ENCODE measurements around the gene MORN4. TPM values are rescaled to one million over a fixed set of nuclear protein-coding genes. Genes with fewer than 3 reads are reported as not detected.

MORN4 gene
- total and polyA plus RNA-seq, 2 of the 13 experiments (the other 11 are each of a cell fraction or from before 2014, with no cell fraction given), result 3.4 to 9.1 TPM

GRCh38 chr10:97632949-97633884 lies at the start of gene MORN4 (continued):
- TF ChIP-seq MEIS1 (CRISPR knock-in tag; IDR thresholded peaks at IDR 0.05; ENCODE audit: borderline replicate concordance), result no peak; the same call in 1 of the 2 replicates
- no peak for TF ChIP-seq ZFP82 (CRISPR knock-in tag; IDR thresholded peaks at IDR 0.05; ENCODE audit: borderline replicate concordance)
- peak; percentile 80 for TF ChIP-seq HCFC1 (IDR thresholded peaks at IDR 0.05; ENCODE audit: low read depth, low read length)
- TF ChIP-seq TCF7L2 (IDR thresholded peaks at IDR 0.05; ENCODE audit: low read depth, low read length), result no peak
- no peak for TF ChIP-seq ZNF589 (CRISPR knock-in tag; conservative IDR thresholded peaks at IDR 0.05)
- no peak for TF ChIP-seq FOSL1 (CRISPR knock-in tag; IDR thresholded peaks at IDR 0.05; ENCODE audit: borderline replicate concordance)
- TF ChIP-seq, protein P1, sequence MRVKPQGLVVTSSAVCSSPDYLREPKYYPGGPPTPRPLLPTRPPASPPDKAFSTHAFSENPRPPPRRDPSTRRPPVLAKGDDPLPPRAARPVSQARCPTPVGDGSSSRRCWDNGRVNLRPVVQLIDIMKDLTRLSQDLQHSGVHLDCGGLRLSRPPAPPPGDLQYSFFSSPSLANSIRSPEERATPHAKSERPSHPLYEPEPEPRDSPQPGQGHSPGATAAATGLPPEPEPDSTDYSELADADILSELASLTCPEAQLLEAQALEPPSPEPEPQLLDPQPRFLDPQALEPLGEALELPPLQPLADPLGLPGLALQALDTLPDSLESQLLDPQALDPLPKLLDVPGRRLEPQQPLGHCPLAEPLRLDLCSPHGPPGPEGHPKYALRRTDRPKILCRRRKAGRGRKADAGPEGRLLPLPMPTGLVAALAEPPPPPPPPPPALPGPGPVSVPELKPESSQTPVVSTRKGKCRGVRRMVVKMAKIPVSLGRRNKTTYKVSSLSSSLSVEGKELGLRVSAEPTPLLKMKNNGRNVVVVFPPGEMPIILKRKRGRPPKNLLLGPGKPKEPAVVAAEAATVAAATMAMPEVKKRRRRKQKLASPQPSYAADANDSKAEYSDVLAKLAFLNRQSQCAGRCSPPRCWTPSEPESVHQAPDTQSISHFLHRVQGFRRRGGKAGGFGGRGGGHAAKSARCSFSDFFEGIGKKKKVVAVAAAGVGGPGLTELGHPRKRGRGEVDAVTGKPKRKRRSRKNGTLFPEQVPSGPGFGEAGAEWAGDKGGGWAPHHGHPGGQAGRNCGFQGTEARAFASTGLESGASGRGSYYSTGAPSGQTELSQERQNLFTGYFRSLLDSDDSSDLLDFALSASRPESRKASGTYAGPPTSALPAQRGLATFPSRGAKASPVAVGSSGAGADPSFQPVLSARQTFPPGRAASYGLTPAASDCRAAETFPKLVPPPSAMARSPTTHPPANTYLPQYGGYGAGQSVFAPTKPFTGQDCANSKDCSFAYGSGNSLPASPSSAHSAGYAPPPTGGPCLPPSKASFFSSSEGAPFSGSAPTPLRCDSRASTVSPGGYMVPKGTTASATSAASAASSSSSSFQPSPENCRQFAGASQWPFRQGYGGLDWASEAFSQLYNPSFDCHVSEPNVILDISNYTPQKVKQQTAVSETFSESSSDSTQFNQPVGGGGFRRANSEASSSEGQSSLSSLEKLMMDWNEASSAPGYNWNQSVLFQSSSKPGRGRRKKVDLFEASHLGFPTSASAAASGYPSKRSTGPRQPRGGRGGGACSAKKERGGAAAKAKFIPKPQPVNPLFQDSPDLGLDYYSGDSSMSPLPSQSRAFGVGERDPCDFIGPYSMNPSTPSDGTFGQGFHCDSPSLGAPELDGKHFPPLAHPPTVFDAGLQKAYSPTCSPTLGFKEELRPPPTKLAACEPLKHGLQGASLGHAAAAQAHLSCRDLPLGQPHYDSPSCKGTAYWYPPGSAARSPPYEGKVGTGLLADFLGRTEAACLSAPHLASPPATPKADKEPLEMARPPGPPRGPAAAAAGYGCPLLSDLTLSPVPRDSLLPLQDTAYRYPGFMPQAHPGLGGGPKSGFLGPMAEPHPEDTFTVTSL (CRISPR knock-in tag; IDR thresholded peaks at IDR 0.05; ENCODE audit: borderline replicate concordance), result 0 out of 2 replicates have a peak, but pooled peaks have one; percentile 29
- TF ChIP-seq ZNF570 (CRISPR knock-in tag; IDR thresholded peaks at IDR 0.05; ENCODE audit: borderline replicate concordance), result no peak
- TF ChIP-seq NR3C1 (CRISPR knock-in tag; IDR thresholded peaks at IDR 0.05), result no peak
- peak; percentile 20; the same call in 1 of the 2 replicates for TF ChIP-seq TFDP2 (CRISPR knock-in tag; IDR thresholded peaks at IDR 0.05)
- no peak for TF ChIP-seq PAWR (CRISPR knock-in tag; IDR thresholded peaks at IDR 0.05; ENCODE audit: borderline replicate concordance)
- peak; percentile 52; the same call in 1 of the 2 replicates for TF ChIP-seq ZNF552 (CRISPR knock-in tag; IDR thresholded peaks at IDR 0.05; ENCODE audit: borderline replicate concordance)
- TF ChIP-seq ZNF34 (CRISPR knock-in tag; IDR thresholded peaks at IDR 0.05; ENCODE audit: borderline replicate concordance), result no peak
- TF ChIP-seq, protein P2, sequence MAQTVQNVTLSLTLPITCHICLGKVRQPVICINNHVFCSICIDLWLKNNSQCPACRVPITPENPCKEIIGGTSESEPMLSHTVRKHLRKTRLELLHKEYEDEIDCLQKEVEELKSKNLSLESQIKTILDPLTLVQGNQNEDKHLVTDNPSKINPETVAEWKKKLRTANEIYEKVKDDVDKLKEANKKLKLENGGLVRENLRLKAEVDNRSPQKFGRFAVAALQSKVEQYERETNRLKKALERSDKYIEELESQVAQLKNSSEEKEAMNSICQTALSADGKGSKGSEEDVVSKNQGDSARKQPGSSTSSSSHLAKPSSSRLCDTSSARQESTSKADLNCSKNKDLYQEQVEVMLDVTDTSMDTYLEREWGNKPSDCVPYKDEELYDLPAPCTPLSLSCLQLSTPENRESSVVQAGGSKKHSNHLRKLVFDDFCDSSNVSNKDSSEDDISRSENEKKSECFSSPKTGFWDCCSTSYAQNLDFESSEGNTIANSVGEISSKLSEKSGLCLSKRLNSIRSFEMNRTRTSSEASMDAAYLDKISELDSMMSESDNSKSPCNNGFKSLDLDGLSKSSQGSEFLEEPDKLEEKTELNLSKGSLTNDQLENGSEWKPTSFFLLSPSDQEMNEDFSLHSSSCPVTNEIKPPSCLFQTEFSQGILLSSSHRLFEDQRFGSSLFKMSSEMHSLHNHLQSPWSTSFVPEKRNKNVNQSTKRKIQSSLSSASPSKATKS (CRISPR knock-in tag; IDR thresholded peaks at IDR 0.05), result no peak
- no peak for TF ChIP-seq SYNCRIP (IDR thresholded peaks at IDR 0.05; ENCODE audit: insufficient read depth, low read depth, low read length)
- no peak for TF ChIP-seq YEATS2 (CRISPR knock-in tag; IDR thresholded peaks at IDR 0.05; ENCODE audit: borderline replicate concordance)
- TF ChIP-seq RBFOX2 (IDR thresholded peaks at IDR 0.05; ENCODE audit: low read depth, low read length), result peak; percentile 73
- no peak for TF ChIP-seq ZNF33A (CRISPR knock-in tag; IDR thresholded peaks at IDR 0.05; ENCODE audit: borderline replicate concordance)

Measured in HepG2 (cell line).